HCT116 (cell line): ENCODE data around the gene MBD3L1.

Experiments used
- CTCF ChIP-seq, 3 experiments: fragments of 200-600 bp in 1 of 3; sonication (generic) in 1 of 3; IDR thresholded peaks in 2 of 3; conservative IDR thresholded peaks in 1 of 3; 2 replicates each; pipeline ENCODE4 v1.5.1; 2012 to 2017; ENCODE audit warnings: low read depth in 2 of 3, low read length in 2 of 3, antibody characterized with exemption in 1 of 3, borderline replicate concordance in 1 of 3, control low read depth in 1 of 3, mild to moderate bottlenecking in 1 of 3, mixed read lengths in 1 of 3, mixed run types in 1 of 3, moderate library complexity in 1 of 3; ENCODE audit not compliant: insufficient read depth in 1 of 3
- EZH2 ChIP-seq: fragments of 200-600 bp; sonication (generic); IDR thresholded peaks from 2 replicates; pipeline ENCODE4 v1.6.1; 2017; ENCODE audit warnings: antibody characterized with exemption, mixed run types
- EZH2phosphoT487 ChIP-seq: fragments of 200-600 bp; IDR thresholded peaks from 2 replicates; pipeline ENCODE4 v1.6.1; 2018; ENCODE audit warnings: antibody characterized with exemption, borderline replicate concordance
- JUND ChIP-seq: IDR thresholded peaks from 2 replicates; pipeline ENCODE4 v1.6.1; 2012
- MAX ChIP-seq: IDR thresholded peaks from 2 replicates; pipeline ENCODE4 v1.6.1; 2012
- POLR2A ChIP-seq: IDR thresholded peaks from 2 replicates; pipeline ENCODE4 v1.7.0; 2011; ENCODE audit warnings: borderline replicate concordance; ENCODE audit not compliant: insufficient read depth, insufficient read length; ENCODE audit errors: extremely low read depth
- POLR2AphosphoS5 ChIP-seq: IDR thresholded peaks from 2 replicates; pipeline ENCODE4 v1.6.1; 2011; ENCODE audit warnings: mild to moderate bottlenecking, low read depth, low read length, moderate library complexity
- SIN3A ChIP-seq: IDR thresholded peaks from 2 replicates; pipeline ENCODE4 v1.6.1; 2012; ENCODE audit warnings: low read depth
- TF ChIP-seq, protein P1 (sequence below): IDR thresholded peaks from 2 replicates; pipeline ENCODE4 v1.6.1; 2011; ENCODE audit warnings: mild to moderate bottlenecking, low read length, moderate library complexity; ENCODE audit not compliant: insufficient replicate concordance; ENCODE audit errors: extremely low read depth

DNA sequence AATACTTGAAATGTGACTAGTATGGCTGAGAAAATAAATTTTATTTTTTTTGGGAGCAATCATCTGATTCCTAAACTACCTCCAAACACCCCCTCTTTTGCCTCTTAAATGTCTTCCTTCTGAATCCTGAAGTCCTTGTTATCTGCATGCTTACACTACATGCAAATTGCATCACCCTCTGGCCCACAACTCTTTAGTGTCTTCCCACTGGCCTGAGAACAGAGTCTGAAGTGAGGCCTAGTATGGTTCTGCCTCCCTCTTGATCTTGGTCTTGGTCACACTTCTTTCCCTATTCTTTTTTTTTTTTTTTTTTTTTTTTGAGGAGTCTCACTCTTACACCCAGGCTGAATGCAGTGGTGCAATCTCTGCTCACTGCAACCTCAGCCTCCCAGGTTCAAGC, 4.9 kb upstream of the MBD3L1 start:
- TF ChIP-seq SIN3A = no peak
- TF ChIP-seq, protein P1, sequence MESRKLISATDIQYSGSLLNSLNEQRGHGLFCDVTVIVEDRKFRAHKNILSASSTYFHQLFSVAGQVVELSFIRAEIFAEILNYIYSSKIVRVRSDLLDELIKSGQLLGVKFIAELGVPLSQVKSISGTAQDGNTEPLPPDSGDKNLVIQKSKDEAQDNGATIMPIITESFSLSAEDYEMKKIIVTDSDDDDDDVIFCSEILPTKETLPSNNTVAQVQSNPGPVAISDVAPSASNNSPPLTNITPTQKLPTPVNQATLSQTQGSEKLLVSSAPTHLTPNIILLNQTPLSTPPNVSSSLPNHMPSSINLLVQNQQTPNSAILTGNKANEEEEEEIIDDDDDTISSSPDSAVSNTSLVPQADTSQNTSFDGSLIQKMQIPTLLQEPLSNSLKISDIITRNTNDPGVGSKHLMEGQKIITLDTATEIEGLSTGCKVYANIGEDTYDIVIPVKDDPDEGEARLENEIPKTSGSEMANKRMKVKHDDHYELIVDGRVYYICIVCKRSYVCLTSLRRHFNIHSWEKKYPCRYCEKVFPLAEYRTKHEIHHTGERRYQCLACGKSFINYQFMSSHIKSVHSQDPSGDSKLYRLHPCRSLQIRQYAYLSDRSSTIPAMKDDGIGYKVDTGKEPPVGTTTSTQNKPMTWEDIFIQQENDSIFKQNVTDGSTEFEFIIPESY = no peak
- no peak for TF ChIP-seq CTCF (IDR thresholded peaks at IDR 0.05 in 2 of 3, conservative IDR thresholded peaks at IDR 0.05 in 1 of 3; ENCODE audit: borderline replicate concordance in 1 of 3, insufficient read depth in 1 of 3, low read depth in 2 of 3, low read length in 2 of 3)
- TF ChIP-seq EZH2phosphoT487 = no peak
- no peak for TF ChIP-seq JUND
- TF ChIP-seq EZH2 = no peak
- no peak for TF ChIP-seq POLR2A
- no peak for TF ChIP-seq MAX
- no peak for TF ChIP-seq POLR2AphosphoS5
